Heart right ventricle (tissue), 16 donors: ENCODE results near the gene MMRN2. TPM values are rescaled to one million over a fixed set of nuclear protein-coding genes. Genes with fewer than 3 reads are reported as not detected.
"Not testable (repeated sequence)": the region's sequence is repeated elsewhere in the genome, so short reads cannot be mapped to it uniquely, and the experiment has no call there.

ENCODE experiments used
- ATAC-seq, 8 donors: fragments of 200-7000 bp; cut with Tn5 transposase; one replicate each; pipeline ENCODE4 v1.9.1; 2020; ENCODE audit warnings: mild to moderate bottlenecking in 8 of 8, moderate library complexity in 8 of 8, moderate number of reproducible peaks in 1 of 8
- DNase-seq, 2 donors: peaks; one replicate each; pipeline ENCODE4 v3.0.0-alpha.2; 2020
- H3K27ac ChIP-seq, 10 donors: fragments of 200-600 bp; sonication (generic) in 2 of 10; one replicate each; pipeline versions ENCODE4 v1.5.0 to v1.8.0; 2020 to 2022; ENCODE audit warnings: mild to moderate bottlenecking in 3 of 10
- H3K27me3 ChIP-seq, 7 donors: fragments of 200-600 bp; one replicate each; pipeline ENCODE4 v1.8.0; 2021 to 2022; ENCODE audit warnings: mild to moderate bottlenecking in 2 of 7
- H3K36me3 ChIP-seq, 9 donors: fragments of 200-600 bp; sonication (generic) in 1 of 9; one replicate each; pipeline versions ENCODE4 v1.5.0 to v1.8.0; 2020 to 2022; ENCODE audit warnings: mild to moderate bottlenecking in 2 of 9
- H3K4me1 ChIP-seq, 9 donors: fragments of 200-600 bp; sonication (generic) in 1 of 9; one replicate each; pipeline versions ENCODE4 v1.5.0 to v1.8.0; 2020 to 2022; ENCODE audit warnings: mild to moderate bottlenecking in 4 of 9
- H3K4me3 ChIP-seq, 10 donors: fragments of 200-600 bp; sonication (generic) in 2 of 10; one replicate each; pipeline versions ENCODE4 v1.5.0 to v1.8.0; 2020 to 2022; ENCODE audit warnings: mild to moderate bottlenecking in 7 of 10, moderate library complexity in 2 of 10
- H3K9me3 ChIP-seq, 11 donors: fragments of 200-600 bp in 10 of 11; sonication (generic) in 2 of 11; one replicate each; pipeline versions ENCODE4 v1.5.0 to v1.8.0; 2013 to 2022; ENCODE audit warnings: mild to moderate bottlenecking in 2 of 11, control low read depth in 1 of 11, moderate library complexity in 1 of 11
- WGBS, 2 donors: extraction: QIAGEN DNeasy Blood & Tissue Kit; methylation state at CpG; one replicate each; pipeline ENCODE4 v1.1.7; 2013; ENCODE audit warnings: inconsistent platforms in 1 of 2; 5-methylcytosine and 5-hydroxymethylcytosine counted together
- intact Hi-C, 10 donors: fragments of 100-400 bp; cut with DNase I; formaldehyde crosslinking; loops; one replicate each; pipeline versions ENCODE4 v1.11.1 to v1.14.2; 2022
- polyA plus RNA-seq, 2 donors: library from polyadenylated mRNA; stranded (reverse); fragments of 200-250 nt; gene quantifications; one replicate each; pipeline ENCODE4 v1.2.3, GENCODE V29; 2013
- total RNA-seq, 10 donors: library from RNA; stranded (reverse); fragmentation: NEBNext Ultra II Directional in 3 of 10; extraction: Animal tissue kit (Norgen Biotek cat#: 25700) in 3 of 10; gene quantifications; one replicate each; pipeline versions ENCODE4 v1.2.1 to v1.2.4, GENCODE V29; 2021 to 2023
- TF ChIP-seq, protein P1 (sequence below), 9 donors: fragments of 200-600 bp; sonication (generic) in 2 of 9; IDR thresholded peaks; one replicate each; pipeline versions ENCODE4 v1.5.0 to v1.8.0; 2021 to 2022; ENCODE audit warnings: antibody characterized with exemption in 9 of 9, mild to moderate bottlenecking in 5 of 9, moderate library complexity in 1 of 9
- donor health status: Arrhythmogenic right ventricular cardiomyopathy.
- donor health status: ischemic (EF 13 %, LVEDD 7.1; RV severe dilation, severe dysfunction).
- donor health status: healthy with polysubstance abuse.
- donor health status: DM: no; HTN: yes; CAD: no.
- donor health status: DM: no; HTN: no; CAD: no.
- donor health status: ischemic (EF 25% LVEDD 6.9; RV normal size, moderate dysfunction).
- donor health status: ischemic (EF 25% LVEDD 5.7; RV mildly dilated, moderate dysfunction).
- donor health status: healthy.
- donor health status: DM: yes; HTN: yes; CAD: no.
- donor health status: Ischemic cardiomyopathy.
- donor health status: ischemic (EF 35%, LVEDD 5.7; RV mildly dilated, moderate dysfunction).
- donor health status: nonischemic (EF 11% LVEDD 7.7; RV severe dilation, severe dysfunction).
- donor health status: DM: yes; HTN: yes; CAD: no.
- donor health status: PGD.
- donor health status: ischemic (EF 29% LVEDD 5.4; RV normal size, mild dysfunction).
- donor health status: nonischemic (EF 23%, LVEDD 6.1; RV moderate dilation, normal function).

MMRN2 gene
- total and polyA plus RNA-seq, 12 donors: 22.5 to 43.2 (median 33.2) TPM

DNA sequence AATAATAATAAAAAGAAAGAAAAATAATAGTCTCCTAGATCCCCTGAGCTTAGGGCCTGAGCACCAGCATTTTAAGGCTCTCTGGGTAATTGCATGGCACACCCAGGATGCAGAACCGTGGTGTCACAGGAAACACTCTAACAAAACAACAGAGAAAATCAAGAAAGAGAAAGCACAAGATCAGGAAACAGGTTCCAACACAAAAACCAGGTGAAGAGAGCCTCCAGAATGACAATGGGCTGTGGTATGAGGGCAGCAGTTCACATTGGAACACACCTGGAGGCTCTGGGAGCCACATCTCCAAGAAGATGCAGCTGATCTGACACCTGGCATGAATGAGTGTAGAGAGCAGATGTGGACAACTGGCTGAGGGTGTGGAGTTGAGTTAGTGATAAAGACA lies 7.1 kb downstream of the MMRN2 start:
- peaks cover 0 to 28% (median 0%) of the 10 kb centered on the region in 9 donors for H3K36me3 ChIP-seq
- TF ChIP-seq, protein P1, sequence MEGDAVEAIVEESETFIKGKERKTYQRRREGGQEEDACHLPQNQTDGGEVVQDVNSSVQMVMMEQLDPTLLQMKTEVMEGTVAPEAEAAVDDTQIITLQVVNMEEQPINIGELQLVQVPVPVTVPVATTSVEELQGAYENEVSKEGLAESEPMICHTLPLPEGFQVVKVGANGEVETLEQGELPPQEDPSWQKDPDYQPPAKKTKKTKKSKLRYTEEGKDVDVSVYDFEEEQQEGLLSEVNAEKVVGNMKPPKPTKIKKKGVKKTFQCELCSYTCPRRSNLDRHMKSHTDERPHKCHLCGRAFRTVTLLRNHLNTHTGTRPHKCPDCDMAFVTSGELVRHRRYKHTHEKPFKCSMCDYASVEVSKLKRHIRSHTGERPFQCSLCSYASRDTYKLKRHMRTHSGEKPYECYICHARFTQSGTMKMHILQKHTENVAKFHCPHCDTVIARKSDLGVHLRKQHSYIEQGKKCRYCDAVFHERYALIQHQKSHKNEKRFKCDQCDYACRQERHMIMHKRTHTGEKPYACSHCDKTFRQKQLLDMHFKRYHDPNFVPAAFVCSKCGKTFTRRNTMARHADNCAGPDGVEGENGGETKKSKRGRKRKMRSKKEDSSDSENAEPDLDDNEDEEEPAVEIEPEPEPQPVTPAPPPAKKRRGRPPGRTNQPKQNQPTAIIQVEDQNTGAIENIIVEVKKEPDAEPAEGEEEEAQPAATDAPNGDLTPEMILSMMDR (IDR thresholded peaks at IDR 0.05): no peak
- H3K4me1 ChIP-seq: peaks cover 5 to 97% (median 51%) of the 10 kb centered on the region in 9 donors
- H3K27me3 ChIP-seq: no peaks in the 10 kb centered on the region
- 42 to 50% methylated on average over 1 of the region's 1 CpG for WGBS, 2 donors
- ATAC-seq: no peak
- H3K4me3 ChIP-seq: no peak overlapping the region
- peak overlapping the region in 2 of 10 donors; percentile 7 to 16 for H3K27ac ChIP-seq
- no peak for DNase-seq
- intact Hi-C loops: no loop called here
- peaks cover 0 to 15% (median 0%) of the 10 kb centered on the region in 11 donors for H3K9me3 ChIP-seq

DNA sequence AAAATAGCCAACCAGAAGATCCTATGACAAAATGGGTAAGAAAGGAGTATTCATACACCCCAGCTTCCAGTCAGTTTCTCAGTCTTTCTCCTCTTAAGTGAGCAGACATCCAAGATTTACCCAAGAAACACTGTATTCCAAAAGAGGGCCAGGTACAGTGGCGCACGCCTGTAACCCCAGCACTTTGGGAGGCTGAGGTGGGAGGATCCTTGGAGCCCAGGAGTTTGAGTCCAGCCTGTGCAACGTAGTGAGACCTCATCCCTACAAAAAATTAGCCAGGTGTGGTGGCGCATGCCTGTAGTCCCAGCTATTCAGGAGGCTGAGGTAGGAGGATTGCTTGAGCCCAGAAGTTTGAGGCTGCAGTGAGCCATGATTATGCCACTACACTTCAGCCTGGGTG lies 9.6 kb downstream of the MMRN2 start:
- ATAC-seq, H3K27me3 ChIP-seq, intact Hi-C loops, DNase-seq, H3K27ac ChIP-seq, H3K4me3 ChIP-seq: not testable (repeated sequence)
- WGBS, 2 donors: 92% methylated on average over 4 of the region's 4 CpGs
- H3K4me1 ChIP-seq: peaks cover 6 to 87% (median 38%) of the 10 kb centered on the region in 9 donors
- peaks cover 0 to 12% (median 0%) of the 10 kb centered on the region in 11 donors for H3K9me3 ChIP-seq
- peaks cover 0 to 53% (median 8%) of the 10 kb centered on the region in 9 donors for H3K36me3 ChIP-seq

DNA sequence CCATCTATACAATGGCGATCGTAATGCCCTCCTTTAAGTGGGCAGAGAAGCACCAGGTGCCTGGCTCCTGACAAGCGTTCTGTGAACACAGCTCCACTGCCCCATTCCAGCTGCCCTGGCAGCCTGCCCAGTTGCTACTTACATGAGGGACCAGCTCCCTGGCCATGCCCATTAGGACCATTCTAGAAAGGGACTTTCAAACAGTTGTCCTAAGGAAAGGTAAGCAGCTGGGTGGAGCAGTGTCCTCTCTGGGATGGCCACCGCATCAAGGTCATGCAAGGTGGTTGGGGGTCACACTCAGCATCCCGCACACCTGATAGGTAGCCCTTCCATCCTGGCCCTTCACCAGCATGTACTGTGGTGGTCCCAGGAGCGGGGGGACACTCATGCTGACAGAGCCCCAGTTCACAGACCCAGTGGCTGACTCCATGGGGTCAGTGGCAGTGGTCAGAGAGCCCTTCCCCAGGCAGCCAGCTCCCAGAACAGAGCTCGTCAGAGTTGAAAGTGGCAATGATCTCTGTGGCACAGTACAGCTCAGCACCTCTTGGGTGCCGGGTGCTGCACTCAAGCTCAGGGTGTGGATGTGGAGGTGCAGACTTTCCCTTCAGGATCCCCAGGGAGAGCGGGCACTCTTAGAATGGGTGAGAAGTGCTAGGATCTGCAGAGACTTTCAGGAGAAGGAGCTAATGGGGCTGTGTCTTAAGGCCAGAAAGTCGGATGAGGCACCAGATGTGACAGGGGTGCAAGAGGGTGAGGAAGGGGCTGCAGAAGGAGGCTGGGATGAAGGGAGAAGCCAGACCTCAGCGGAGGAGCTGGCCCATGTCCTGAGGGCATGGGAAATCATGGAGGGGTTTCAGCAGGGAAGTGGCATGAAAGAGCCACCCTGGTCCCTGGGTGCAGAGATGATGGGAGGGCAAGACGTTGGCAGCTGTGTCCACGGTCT lies 10.9 kb downstream of the MMRN2 start:
- ATAC-seq (peak in 5 of 8 donors; percentile 2 to 41 (median 22)), DNase-seq (peak in 1 of 2 donors; percentile 69)
- 74 to 75% methylated on average over 13 of the region's 13 CpGs for WGBS, 2 donors
- Histone ChIP-seq H3K27ac (peak overlapping the region in 3 of 10 donors; percentile 12 to 26 (median 22)), H3K4me3 (no peak overlapping the region), H3K4me1 (peaks cover 6 to 82% (median 38%) of the 10 kb centered on the region in 9 donors), H3K27me3 (no peaks in the 10 kb centered on the region), H3K36me3 (peaks cover 0 to 62% (median 8%) of the 10 kb centered on the region in 9 donors), H3K9me3 (peaks cover 0 to 1% (median 0%) of the 10 kb centered on the region in 11 donors)
- intact Hi-C loops: no loop called here
- TF ChIP-seq, protein P1 (IDR thresholded peaks at IDR 0.05): no peak

DNA sequence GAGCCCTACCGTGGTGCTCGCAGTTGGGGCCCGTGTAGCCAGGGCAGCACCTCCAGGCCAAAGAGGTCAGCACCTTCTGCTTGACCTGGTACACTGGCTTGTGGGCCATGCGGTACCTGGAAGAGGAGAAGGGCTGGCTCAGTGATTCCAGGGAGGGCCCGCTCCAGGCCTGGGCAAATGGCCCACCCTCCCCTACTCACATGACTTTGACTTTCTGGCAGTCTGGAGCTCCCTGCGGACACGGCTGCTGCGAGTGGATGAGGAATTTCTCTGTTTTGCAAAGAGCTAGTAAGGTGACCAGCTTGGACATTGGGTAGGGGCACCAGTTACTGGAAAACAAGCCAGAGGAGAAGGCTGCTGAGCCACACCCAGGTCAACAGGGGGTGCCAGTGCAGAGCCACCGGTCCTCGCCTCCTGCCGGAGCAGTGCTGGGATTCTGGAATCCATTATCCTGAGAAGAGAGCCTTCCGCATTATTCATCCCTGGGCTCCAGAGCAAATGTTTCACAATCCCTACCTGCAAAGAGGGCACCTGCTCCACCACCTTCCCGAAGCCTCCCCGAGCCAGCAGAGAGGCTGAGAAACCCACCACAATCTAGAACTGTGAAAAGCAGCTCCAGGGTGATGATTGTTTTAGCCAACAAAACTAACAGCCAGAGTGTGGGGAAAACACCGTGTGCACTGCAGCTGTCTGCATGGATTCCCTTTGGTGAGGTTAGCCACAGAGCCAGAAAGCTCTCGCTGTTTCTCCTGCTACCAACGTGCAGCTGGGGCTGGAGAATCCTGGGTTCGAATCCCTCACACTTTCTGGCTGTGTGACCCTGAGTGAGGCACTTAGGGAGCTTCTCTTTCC lies 11.8 kb downstream of the MMRN2 start:
- peaks cover 0 to 66% (median 8%) of the 10 kb centered on the region in 9 donors for H3K36me3 ChIP-seq
- H3K27me3 ChIP-seq: no peaks in the 10 kb centered on the region
- H3K4me3 ChIP-seq: no peak overlapping the region
- H3K27ac ChIP-seq: peak overlapping the region in 5 of 10 donors; percentile 7 to 35 (median 26)
- DNase-seq (peak in 1 of 2 donors; percentile 21), ATAC-seq (peak in 5 of 8 donors; percentile 38 to 55 (median 44))
- TF ChIP-seq, protein P1 (IDR thresholded peaks at IDR 0.05): peak in 7 of 9 donors; percentile 24 to 54 (median 43)
- 55 to 62% methylated on average over 18 of the region's 18 CpGs for WGBS, 2 donors
- H3K9me3 ChIP-seq: no peaks in the 10 kb centered on the region
- H3K4me1 ChIP-seq: peaks cover 6 to 73% (median 36%) of the 10 kb centered on the region in 9 donors
- intact Hi-C loops: no loop called here
